GM21825 (cell line): ENCODE results near the gene STT3B.

Source experiments
- ATAC-seq: cut with Tn5 transposase; IDR thresholded peaks from one replicate; pipeline ENCODE4 v1.9.1; 2021; ENCODE audit warnings: mild to moderate bottlenecking, moderate library complexity; ENCODE audit not compliant: unreplicated experiment

Gene STT3B

GRCh38 chr3:31636694-31637442 lies 104.1 kb downstream of the STT3B start:
- no peak for ATAC-seq

GRCh38 chr3:31639828-31640227 lies 107.1 kb downstream of the STT3B start:
- ATAC-seq, result no peak

GRCh38 chr3:31645256-31645655 lies 112.5 kb downstream of the STT3B start:
- no peak for ATAC-seq

- ATAC-seq, result no peak
These were observed 115.7 kb downstream of the STT3B start for GRCh38 chr3:31648286-31648968.

- no peak for ATAC-seq
These were observed 119.6 kb downstream of the STT3B start for GRCh38 chr3:31652296-31652695.

GRCh38 chr3:31653464-31653863 lies 120.7 kb downstream of the STT3B start:
- ATAC-seq, result no peak

- no peak for ATAC-seq
These were observed 122.3 kb downstream of the STT3B start for GRCh38 chr3:31654998-31655397.

- ATAC-seq, result no peak
These were observed 126.5 kb downstream of the STT3B start for GRCh38 chr3:31659246-31659645.

- ATAC-seq, result no peak
These were observed 128.6 kb downstream of the STT3B start for GRCh38 chr3:31661286-31661685.

- ATAC-seq, result no peak
These were observed 129.4 kb downstream of the STT3B start for GRCh38 chr3:31661993-31662670.

- ATAC-seq, result no peak
These were observed 131.3 kb downstream of the STT3B start for GRCh38 chr3:31664031-31664430.

- no peak for ATAC-seq
These were observed 134.9 kb downstream of the STT3B start for GRCh38 chr3:31667582-31667981.

- ATAC-seq, result no peak
These were observed 135.5 kb downstream of the STT3B start for GRCh38 chr3:31668242-31668641.

- no peak for ATAC-seq
These were observed 137.4 kb downstream of the STT3B start for GRCh38 chr3:31670136-31670535.

GRCh38 chr3:31670722-31671121 lies 138.0 kb downstream of the STT3B start:
- ATAC-seq, result no peak

- ATAC-seq, result no peak
These were observed 138.7 kb downstream of the STT3B start for GRCh38 chr3:31671451-31671850.

GRCh38 chr3:31671976-31672375 lies 139.3 kb downstream of the STT3B start:
- no peak for ATAC-seq

GRCh38 chr3:31673950-31674349 lies 141.2 kb downstream of the STT3B start:
- no peak for ATAC-seq

GRCh38 chr3:31676556-31676955 lies 143.8 kb downstream of the STT3B start:
- ATAC-seq, result no peak

GRCh38 chr3:31680072-31680870 lies 147.5 kb downstream of the STT3B start:
- ATAC-seq, result no peak
